ENCODE measurements around the gene FAM241B. TPM values are rescaled to one million over a fixed set of nuclear protein-coding genes. Genes with fewer than 3 reads are reported as not detected.

FAM241B gene
- total RNA-seq, 4 donors from 2014 or later = 0.84 to 2.3 (median 1.8) TPM

GRCh38 chr10:69648461-69648860, 18.4 kb downstream of the FAM241B start:
- no peak for TF ChIP-seq CTCF (IDR thresholded peaks at IDR 0.05)
- DNase-seq (ENCODE audit: low spot score) (no peak), ATAC-seq (ENCODE audit: low FRiP score) (no peak)

- DNase-seq (ENCODE audit: low spot score) (no peak), ATAC-seq (ENCODE audit: low FRiP score) (no peak)
- no peak for TF ChIP-seq CTCF (IDR thresholded peaks at IDR 0.05)
Measured at GRCh38 chr10:69649786-69650550, 19.9 kb downstream of the FAM241B start.

DNA sequence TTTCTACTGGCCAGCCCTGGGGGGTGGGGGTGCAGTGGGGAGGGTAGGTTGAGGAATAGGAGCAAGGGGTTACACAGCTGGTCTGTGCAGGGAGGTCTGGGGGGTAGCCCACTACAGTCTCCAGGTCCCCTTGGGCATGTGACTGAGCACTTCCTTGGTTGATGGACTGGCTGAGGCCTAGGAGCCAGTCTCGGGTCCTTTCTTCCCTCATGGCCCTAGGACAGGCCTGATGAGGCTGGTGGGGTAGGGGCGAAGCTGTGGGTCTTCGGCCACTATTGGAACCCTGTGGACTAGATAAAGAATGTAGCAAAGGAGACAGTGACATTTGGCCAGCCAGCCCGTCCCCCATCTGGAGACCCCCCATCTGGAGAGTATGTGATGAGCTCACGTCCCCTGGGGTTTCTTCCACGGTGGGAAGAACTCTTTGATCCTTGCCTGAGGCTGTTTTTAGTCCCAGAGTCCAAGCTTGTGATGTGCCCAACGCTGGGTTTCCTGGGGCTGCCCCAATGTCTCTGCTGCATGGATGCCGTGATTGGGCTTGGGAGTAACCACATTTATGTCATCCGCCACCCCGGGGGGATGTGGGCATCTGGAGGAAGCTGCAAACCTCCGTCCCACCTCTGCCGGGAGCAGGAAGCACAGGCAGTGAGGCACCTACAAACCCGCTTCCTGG, 20.7 kb downstream of the FAM241B start:
- no peak for DNase-seq (ENCODE audit: low spot score)
- no peak for TF ChIP-seq CTCF (IDR thresholded peaks at IDR 0.05)
- no peak for ATAC-seq (ENCODE audit: low FRiP score)

DNA sequence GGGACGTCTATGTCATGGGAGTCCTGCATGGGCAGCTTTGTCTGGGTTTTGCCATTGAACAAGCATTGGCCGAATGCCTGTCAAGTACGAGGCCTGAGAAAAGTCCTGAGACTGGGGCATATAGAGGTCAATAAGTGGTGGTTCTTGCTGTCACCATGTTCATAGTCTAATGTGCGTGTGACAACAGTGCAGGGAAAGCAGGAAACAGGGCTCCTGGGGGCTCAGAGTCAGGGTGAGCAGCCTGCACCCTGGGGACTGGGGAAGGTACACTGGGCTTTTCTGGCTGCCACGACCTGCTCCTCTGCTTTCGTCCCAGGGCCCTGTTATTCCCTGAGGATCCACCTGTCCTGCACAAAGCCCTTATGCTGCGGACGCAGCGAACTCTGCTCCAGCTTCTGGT, 21.3 kb downstream of the FAM241B start:
- ATAC-seq (ENCODE audit: low FRiP score) (no peak), DNase-seq (ENCODE audit: low spot score) (no peak)
- no peak for TF ChIP-seq CTCF (IDR thresholded peaks at IDR 0.05)

DNA sequence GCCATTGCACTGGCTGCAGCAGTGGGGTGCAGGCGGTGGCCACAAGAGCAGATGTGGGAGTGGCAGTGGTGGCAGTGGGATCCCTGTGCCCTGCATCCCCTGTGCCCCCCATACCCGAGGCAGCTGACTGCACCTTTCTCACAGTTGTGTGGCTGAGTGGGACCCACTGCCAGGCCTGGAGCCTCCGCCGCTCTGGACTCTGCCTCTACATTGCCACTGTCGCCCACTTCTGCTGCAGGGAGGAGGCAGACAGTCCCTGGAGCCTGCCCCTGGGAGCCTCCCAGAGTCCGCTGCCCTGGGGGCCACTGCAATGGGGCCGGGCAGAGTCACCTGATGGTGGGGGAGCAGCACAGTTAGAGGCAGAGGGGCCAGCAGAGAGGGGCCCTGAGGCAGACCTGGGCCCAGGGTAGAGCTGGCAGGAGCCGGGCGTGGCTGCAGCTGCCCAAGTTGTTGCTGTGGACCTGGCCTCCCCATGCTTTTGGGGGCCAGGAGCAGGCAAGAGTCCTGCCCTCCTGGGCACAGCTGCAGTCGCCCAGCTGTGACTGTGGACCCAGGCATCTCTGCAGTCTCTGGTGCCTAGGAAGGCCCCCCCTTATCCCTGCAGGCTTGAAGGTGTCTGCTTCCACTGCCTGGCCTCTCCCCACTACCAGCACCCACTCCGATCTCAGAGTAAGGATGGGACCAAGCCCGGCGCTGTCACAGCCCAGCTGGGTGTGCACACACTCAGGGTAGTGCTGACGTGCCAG, 22.2 kb downstream of the FAM241B start:
- DNase-seq (ENCODE audit: low spot score) (no peak), ATAC-seq (ENCODE audit: low FRiP score) (no peak)
- TF ChIP-seq CTCF (IDR thresholded peaks at IDR 0.05) = no peak

DNA sequence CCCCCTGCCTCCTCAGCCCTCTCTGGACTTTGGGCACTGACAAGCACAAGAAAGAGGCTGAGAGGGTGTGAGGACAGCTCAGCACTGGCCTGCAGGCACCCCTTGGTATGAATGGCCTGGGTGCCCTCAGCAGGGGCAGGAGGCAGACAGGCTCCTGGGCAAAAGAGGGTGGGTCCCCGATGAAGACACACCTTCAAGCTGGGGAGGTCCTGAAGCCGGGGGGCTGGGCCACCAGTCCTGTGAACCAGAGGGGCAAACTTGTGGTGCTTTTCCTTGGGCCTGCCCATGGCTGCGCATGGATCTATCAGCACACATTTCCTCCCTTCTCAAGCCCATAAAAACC, 22.8 kb downstream of the FAM241B start:
- DNase-seq (ENCODE audit: low spot score) (no peak), ATAC-seq (ENCODE audit: low FRiP score) (no peak)
- TF ChIP-seq CTCF (IDR thresholded peaks at IDR 0.05) = no peak

Measured in omental fat pad (tissue), 4 donors.